Thymus (tissue), 2 donors: Measurements from ENCODE around the gene HNRNPDL. TPM values are rescaled to one million over a fixed set of nuclear protein-coding genes. Genes with fewer than 3 reads are reported as not detected.

Source experiments
- polyA plus RNA-seq: library from polyadenylated mRNA; stranded (reverse); fragments of 200-250 nt; gene quantifications from one replicate; pipeline ENCODE4 v1.2.3, GENCODE V29; 2013
- total RNA-seq: library from RNA; stranded (reverse); fragments of 120-200 nt; gene quantifications from one replicate; pipeline ENCODE4 v1.2.4, GENCODE V29; 2013
- donor health status: healthy.

The HNRNPDL gene
- total and polyA plus RNA-seq, 2 donors: 279 to 341 TPM

Other genes starting within 250 kb of the HNRNPDL start
- gene HNRNPD, start 56.5 kb downstream of the HNRNPDL start, total RNA-seq: 60.1 TPM
- 269 TPM for gene HNRNPD, start 56.5 kb downstream of the HNRNPDL start, polyA plus RNA-seq
- 48.1 TPM for gene ENOPH1, start 128 bp upstream of the HNRNPDL start, total RNA-seq
- 58.1 TPM for gene ENOPH1, start 128 bp upstream of the HNRNPDL start, polyA plus RNA-seq
- 6.1 TPM for gene TMEM150C, start 131.5 kb upstream of the HNRNPDL start, total RNA-seq
- 18.2 TPM for gene TMEM150C, start 131.5 kb upstream of the HNRNPDL start, polyA plus RNA-seq